ENCODE data around the gene C1orf174. TPM values are rescaled to one million over a fixed set of nuclear protein-coding genes. Genes with fewer than 3 reads are reported as not detected.

Gene C1orf174
- total RNA-seq, 1 donor from 2014 or later = 11.7 TPM

DNA sequence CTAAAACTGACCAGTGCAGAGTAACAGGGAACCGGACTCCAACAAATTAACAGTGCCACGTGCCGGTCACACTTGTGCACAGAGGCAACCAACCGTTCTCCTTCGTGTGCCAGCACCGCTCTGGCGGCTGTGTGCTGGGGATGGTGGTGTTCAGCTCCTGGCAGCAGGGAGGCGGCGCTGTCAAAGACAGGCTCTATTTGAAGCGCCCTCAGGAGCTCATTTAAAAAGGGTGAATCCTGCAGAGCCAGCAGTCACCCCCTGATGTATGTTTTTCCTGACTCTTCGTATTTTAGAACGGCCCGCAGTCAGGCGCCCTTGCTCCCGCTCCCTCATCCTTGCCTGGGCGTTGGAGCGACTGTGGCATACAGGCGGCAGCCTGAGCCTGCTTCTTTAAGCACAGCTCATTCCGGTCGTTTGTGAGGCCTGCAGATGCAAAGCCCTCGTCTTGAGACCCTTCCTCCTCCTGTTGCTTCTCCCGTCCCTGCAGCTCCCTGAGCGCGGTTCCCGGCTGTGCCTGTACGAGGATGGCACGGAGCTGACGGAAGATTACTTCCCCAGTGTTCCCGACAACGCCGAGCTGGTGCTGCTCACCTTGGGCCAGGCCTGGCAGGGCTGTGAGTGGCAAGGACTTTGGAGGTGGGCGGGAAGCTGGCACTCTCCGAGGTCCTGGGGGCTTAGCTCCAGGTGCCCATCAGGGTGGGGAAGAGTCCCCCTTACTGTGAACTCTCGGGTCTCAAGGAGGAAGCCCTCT is 41.7 kb downstream of the C1orf174 start:
- Histone ChIP-seq H3K4me3 (peak overlapping the region; percentile 83), H3K4me1 (peaks cover 41% of the 10 kb centered on the region), H3K27me3 (ENCODE audit: low read depth) (no peaks in the 10 kb centered on the region), H3K9me3 (replicated peaks) (no peaks in the 10 kb centered on the region), H3K27ac (replicated peaks) (peak overlapping the region; percentile 79), H3K36me3 (peaks cover 3% of the 10 kb centered on the region)
- intact Hi-C loops (cut with micrococcal nuclease) = no loop called here
- TF ChIP-seq, protein P1, sequence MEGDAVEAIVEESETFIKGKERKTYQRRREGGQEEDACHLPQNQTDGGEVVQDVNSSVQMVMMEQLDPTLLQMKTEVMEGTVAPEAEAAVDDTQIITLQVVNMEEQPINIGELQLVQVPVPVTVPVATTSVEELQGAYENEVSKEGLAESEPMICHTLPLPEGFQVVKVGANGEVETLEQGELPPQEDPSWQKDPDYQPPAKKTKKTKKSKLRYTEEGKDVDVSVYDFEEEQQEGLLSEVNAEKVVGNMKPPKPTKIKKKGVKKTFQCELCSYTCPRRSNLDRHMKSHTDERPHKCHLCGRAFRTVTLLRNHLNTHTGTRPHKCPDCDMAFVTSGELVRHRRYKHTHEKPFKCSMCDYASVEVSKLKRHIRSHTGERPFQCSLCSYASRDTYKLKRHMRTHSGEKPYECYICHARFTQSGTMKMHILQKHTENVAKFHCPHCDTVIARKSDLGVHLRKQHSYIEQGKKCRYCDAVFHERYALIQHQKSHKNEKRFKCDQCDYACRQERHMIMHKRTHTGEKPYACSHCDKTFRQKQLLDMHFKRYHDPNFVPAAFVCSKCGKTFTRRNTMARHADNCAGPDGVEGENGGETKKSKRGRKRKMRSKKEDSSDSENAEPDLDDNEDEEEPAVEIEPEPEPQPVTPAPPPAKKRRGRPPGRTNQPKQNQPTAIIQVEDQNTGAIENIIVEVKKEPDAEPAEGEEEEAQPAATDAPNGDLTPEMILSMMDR (IDR thresholded peaks at IDR 0.05; ENCODE audit: borderline replicate concordance) = no peak
- no peak for DNase-seq

GRCh38 chr1:3857791-3858129 is 42.3 kb downstream of the C1orf174 start:
- H3K27me3 ChIP-seq (ENCODE audit: low read depth) = no peaks in the 10 kb centered on the region
- H3K4me1 ChIP-seq = peaks cover 41% of the 10 kb centered on the region
- no peak for DNase-seq
- no peaks in the 10 kb centered on the region for H3K9me3 ChIP-seq (replicated peaks)
- intact Hi-C loops (cut with micrococcal nuclease) = no loop called here
- peak overlapping the region; percentile 83 for H3K4me3 ChIP-seq
- peak overlapping the region; percentile 79 for H3K27ac ChIP-seq (replicated peaks)
- peaks cover 3% of the 10 kb centered on the region for H3K36me3 ChIP-seq
- TF ChIP-seq, protein P1 (IDR thresholded peaks at IDR 0.05; ENCODE audit: borderline replicate concordance) = no peak

GRCh38 chr1:3856923-3857790 is 42.9 kb downstream of the C1orf174 start, which contains the start of the genes CEP104 and DFFB:
Gene CEP104, minus strand, starts transcription at chr1:3857211. Its CDS starts 4,804 bp downstream, at chr1:3852407.
Gene DFFB, plus strand, starts transcription at chr1:3857476. Its CDS starts 128 bp downstream, at chr1:3857604.
- H3K4me1 ChIP-seq = peaks cover 41% of the 10 kb centered on the region
- H3K27ac ChIP-seq (replicated peaks) = peak within 1 kb of the TSS; percentile 79
- H3K27me3 ChIP-seq (ENCODE audit: low read depth) = no peaks in the 10 kb centered on the region
- TF ChIP-seq, protein P1 (IDR thresholded peaks at IDR 0.05; ENCODE audit: borderline replicate concordance) = no peak
- intact Hi-C loops (cut with micrococcal nuclease) = no loop called here
- peak; percentile 90 for DNase-seq
- peaks cover 5% of the 10 kb centered on the region for H3K36me3 ChIP-seq
- H3K9me3 ChIP-seq (replicated peaks) = no peaks in the 10 kb centered on the region
- peak within 1 kb of the TSS; percentile 83 for H3K4me3 ChIP-seq

GRCh38 chr1:3852711-3853485 is 47.2 kb downstream of the C1orf174 start:
- intact Hi-C loops (cut with micrococcal nuclease) = no loop called here
- TF ChIP-seq, protein P1 (IDR thresholded peaks at IDR 0.05; ENCODE audit: borderline replicate concordance) = no peak

GRCh38 chr1:3852091-3852490 is 48.0 kb downstream of the C1orf174 start:
- no peak for DNase-seq
- Histone ChIP-seq H3K4me3 (no peak overlapping the region), H3K36me3 (peaks cover 47% of the 10 kb centered on the region), H3K27ac (replicated peaks) (no peak overlapping the region), H3K4me1 (peaks cover 26% of the 10 kb centered on the region), H3K27me3 (ENCODE audit: low read depth) (no peaks in the 10 kb centered on the region), H3K9me3 (replicated peaks) (no peaks in the 10 kb centered on the region)
- intact Hi-C loops (cut with micrococcal nuclease) = no loop called here
- TF ChIP-seq, protein P1 (IDR thresholded peaks at IDR 0.05; ENCODE audit: borderline replicate concordance) = no peak

More at GRCh38 chr1:3852711-3853485, 47.2 kb downstream of the C1orf174 start:
- Histone ChIP-seq H3K4me3 (no peak overlapping the region), H3K9me3 (replicated peaks) (no peaks in the 10 kb centered on the region), H3K27ac (replicated peaks) (no peak overlapping the region), H3K4me1 (peaks cover 34% of the 10 kb centered on the region), H3K36me3 (peaks cover 39% of the 10 kb centered on the region), H3K27me3 (ENCODE audit: low read depth) (no peaks in the 10 kb centered on the region)
- DNase-seq = no peak
